ENCODE measurements around the gene NCOA1. TPM values are rescaled to one million over a fixed set of nuclear protein-coding genes. Genes with fewer than 3 reads are reported as not detected.

NCOA1 gene
- total RNA-seq, 1 experiment from 2014 or later = 24.6 TPM

DNA sequence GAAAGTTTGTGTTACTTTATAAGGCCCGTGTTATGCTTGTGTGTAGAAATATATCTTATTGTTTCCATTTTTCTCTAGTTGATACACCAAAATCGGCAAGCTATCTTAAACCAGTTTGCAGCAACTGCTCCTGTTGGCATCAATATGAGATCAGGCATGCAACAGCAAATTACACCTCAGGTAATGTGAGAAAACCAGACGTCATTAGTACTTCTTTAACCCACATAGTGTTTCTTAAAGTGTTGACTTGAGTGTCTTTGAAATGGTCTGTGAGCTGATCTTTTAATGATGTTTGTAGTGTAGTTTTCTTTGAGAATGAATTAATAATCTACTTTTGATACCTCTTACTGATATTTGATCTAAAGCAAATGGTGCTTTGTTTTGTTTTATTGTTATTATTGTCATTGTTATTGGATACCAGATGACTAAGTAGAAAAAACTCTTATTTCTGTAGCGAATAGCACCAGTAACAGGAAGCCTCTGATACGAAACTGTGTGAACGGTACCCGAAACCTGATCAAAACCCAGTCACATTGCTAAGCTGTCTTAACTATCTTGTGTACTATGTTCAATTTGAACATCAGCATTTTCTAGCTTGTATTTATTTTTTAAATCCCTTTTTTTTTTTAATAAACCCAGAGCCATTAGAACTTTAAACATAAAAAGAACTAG is 248.4 kb downstream of the NCOA1 start:
- Histone ChIP-seq H3K4me3 (ENCODE audit: low read depth in 2 of 2, low read length in 2 of 2) (no peak overlapping the region), H3K36me3 (ENCODE audit: control insufficient read depth, insufficient read depth, low read length) (no peaks in the 10 kb centered on the region), H3K27me3 (ENCODE audit: control insufficient read depth, insufficient read depth, low read length) (no peaks in the 10 kb centered on the region), H3K4me1 (ENCODE audit: control insufficient read depth, insufficient read depth, low read length) (no peaks in the 10 kb centered on the region), H3K27ac (ENCODE audit: low read length) (no peak overlapping the region), H3K9me3 (ENCODE audit: control insufficient read depth, insufficient read depth, low read depth, low read length) (no peaks in the 10 kb centered on the region)
- DNase-seq (ENCODE audit: low read depth, low spot score) = no peak
- intact Hi-C loops (cut with micrococcal nuclease; ENCODE audit: unreplicated experiment) (no loop called here), in situ Hi-C loops (cut with HindIII; ENCODE audit: low pct_unique_long_range_greater_than_20kb, low sequenced_read_pairs) (no loop called here)
- BruUV-seq (replicated peaks) = no TSS peak
- ChIA-PET CTCF (no interaction called here), POLR2A (no interaction called here)
- TF ChIP-seq TCF7L2 (IDR thresholded peaks at IDR 0.05; ENCODE audit: low read depth, low read length) = no peak
- TF ChIP-seq, protein P1, sequence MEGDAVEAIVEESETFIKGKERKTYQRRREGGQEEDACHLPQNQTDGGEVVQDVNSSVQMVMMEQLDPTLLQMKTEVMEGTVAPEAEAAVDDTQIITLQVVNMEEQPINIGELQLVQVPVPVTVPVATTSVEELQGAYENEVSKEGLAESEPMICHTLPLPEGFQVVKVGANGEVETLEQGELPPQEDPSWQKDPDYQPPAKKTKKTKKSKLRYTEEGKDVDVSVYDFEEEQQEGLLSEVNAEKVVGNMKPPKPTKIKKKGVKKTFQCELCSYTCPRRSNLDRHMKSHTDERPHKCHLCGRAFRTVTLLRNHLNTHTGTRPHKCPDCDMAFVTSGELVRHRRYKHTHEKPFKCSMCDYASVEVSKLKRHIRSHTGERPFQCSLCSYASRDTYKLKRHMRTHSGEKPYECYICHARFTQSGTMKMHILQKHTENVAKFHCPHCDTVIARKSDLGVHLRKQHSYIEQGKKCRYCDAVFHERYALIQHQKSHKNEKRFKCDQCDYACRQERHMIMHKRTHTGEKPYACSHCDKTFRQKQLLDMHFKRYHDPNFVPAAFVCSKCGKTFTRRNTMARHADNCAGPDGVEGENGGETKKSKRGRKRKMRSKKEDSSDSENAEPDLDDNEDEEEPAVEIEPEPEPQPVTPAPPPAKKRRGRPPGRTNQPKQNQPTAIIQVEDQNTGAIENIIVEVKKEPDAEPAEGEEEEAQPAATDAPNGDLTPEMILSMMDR (IDR thresholded peaks at IDR 0.05) = no peak
- ATAC-seq = no peak

DNA sequence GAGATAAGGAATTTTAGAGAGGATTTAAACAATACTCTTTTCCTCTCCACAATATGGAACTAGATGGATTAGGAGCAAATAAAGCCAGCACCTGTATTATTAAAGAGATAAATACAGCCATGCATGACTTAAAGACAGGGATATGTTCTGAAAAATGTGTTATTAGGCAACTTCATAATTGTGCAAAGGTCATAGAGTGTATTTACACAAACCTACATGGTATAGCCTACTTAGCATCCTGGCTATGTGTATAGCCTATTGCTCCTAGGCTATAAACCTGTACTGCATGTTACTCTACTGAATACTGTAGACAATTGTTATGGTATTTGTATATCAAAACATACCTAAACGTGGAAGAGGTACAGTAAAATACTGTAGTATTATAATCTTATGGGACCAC is 249.1 kb downstream of the NCOA1 start:
- H3K36me3 ChIP-seq (ENCODE audit: control insufficient read depth, insufficient read depth, low read length) = no peaks in the 10 kb centered on the region
- H3K27me3 ChIP-seq (ENCODE audit: control insufficient read depth, insufficient read depth, low read length) = no peaks in the 10 kb centered on the region
- TF ChIP-seq, protein P1 (IDR thresholded peaks at IDR 0.05) = no peak
- TF ChIP-seq TCF7L2 (IDR thresholded peaks at IDR 0.05; ENCODE audit: low read depth, low read length) (no peak), POLR2AphosphoS5 (IDR thresholded peaks at IDR 0.05; ENCODE audit: low read depth, low read length) (no peak), SIN3A (IDR thresholded peaks at IDR 0.05; ENCODE audit: borderline replicate concordance, insufficient read depth, low read depth, low read length) (no peak)
- TF ChIP-seq, protein P2, sequence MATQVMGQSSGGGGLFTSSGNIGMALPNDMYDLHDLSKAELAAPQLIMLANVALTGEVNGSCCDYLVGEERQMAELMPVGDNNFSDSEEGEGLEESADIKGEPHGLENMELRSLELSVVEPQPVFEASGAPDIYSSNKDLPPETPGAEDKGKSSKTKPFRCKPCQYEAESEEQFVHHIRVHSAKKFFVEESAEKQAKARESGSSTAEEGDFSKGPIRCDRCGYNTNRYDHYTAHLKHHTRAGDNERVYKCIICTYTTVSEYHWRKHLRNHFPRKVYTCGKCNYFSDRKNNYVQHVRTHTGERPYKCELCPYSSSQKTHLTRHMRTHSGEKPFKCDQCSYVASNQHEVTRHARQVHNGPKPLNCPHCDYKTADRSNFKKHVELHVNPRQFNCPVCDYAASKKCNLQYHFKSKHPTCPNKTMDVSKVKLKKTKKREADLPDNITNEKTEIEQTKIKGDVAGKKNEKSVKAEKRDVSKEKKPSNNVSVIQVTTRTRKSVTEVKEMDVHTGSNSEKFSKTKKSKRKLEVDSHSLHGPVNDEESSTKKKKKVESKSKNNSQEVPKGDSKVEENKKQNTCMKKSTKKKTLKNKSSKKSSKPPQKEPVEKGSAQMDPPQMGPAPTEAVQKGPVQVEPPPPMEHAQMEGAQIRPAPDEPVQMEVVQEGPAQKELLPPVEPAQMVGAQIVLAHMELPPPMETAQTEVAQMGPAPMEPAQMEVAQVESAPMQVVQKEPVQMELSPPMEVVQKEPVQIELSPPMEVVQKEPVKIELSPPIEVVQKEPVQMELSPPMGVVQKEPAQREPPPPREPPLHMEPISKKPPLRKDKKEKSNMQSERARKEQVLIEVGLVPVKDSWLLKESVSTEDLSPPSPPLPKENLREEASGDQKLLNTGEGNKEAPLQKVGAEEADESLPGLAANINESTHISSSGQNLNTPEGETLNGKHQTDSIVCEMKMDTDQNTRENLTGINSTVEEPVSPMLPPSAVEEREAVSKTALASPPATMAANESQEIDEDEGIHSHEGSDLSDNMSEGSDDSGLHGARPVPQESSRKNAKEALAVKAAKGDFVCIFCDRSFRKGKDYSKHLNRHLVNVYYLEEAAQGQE (IDR thresholded peaks at IDR 0.05; ENCODE audit: insufficient read depth in 1 of 2, low read depth in 2 of 2, low read length in 1 of 2) = no peak
- ChIA-PET CTCF (no interaction called here), POLR2A (no interaction called here)
- intact Hi-C loops (cut with micrococcal nuclease; ENCODE audit: unreplicated experiment) = no loop called here
- no peak overlapping the region for H3K4me3 ChIP-seq (ENCODE audit: low read depth in 2 of 2, low read length in 2 of 2)
- no peak for ATAC-seq
- H3K9me3 ChIP-seq (ENCODE audit: control insufficient read depth, insufficient read depth, low read depth, low read length) = no peaks in the 10 kb centered on the region
- in situ Hi-C loops (cut with HindIII; ENCODE audit: low pct_unique_long_range_greater_than_20kb, low sequenced_read_pairs) = no loop called here
- no peaks in the 10 kb centered on the region for H3K4me1 ChIP-seq (ENCODE audit: control insufficient read depth, insufficient read depth, low read length)
- BruUV-seq (replicated peaks) = no TSS peak
- H3K27ac ChIP-seq (ENCODE audit: low read length) = no peak overlapping the region
- DNase-seq (ENCODE audit: low read depth, low spot score) = no peak

All from Panc1 (cell line).